K562 (cell line): ENCODE results near the gene NDUFS8. TPM values are rescaled to one million over a fixed set of nuclear protein-coding genes. Genes with fewer than 3 reads are reported as not detected.

Experiments
- ATAC-seq: fragments of 200-7000 bp; cut with Tn5 transposase; 3 replicates; pipeline ENCODE4 v1.9.1; 2020; ENCODE audit warnings: moderate library complexity
- BruUV-seq: library from RNA; stranded (reverse); fragments of 400-500 nt; replicated peaks from 2 replicates; lab custom pipeline; 2021; lab: Mats Ljungman, UMichigan
- CTCF ChIA-PET: fragments of 300-600 bp; formaldehyde crosslinking; extraction: SDS; loops from one replicate; lab custom pipeline; 2021; ENCODE audit warnings: low intra/inter-chr PET ratio; lab: Yijun Ruan, JAX
- POLR2A ChIA-PET: fragments of 300-600, 350-650 bp; sonication (Branson Sonifier 250); formaldehyde crosslinking; extraction: SDS; loops from one replicate; lab custom pipeline; 2021; ENCODE audit warnings: antibody characterized with exemption, inconsistent platforms; lab: Yijun Ruan, JAX
- DNase-seq, 4 experiments: peaks; one replicate each; pipeline versions ENCODE4 v3.0.0 to v3.0.0-alpha.2; 2011 to 2018; ENCODE audit warnings: low spot score in 3 of 4, mixed read lengths in 3 of 4; ENCODE audit errors: extremely low read depth in 1 of 4
- FAIRE-seq: peaks from 2 replicates; lab custom pipeline; 2011; peaks lifted over from hg19 to GRCh38; lab: Jason Lieb, UNC
- H2AFZ ChIP-seq: 2 replicates; pipeline ENCODE4 v1.6.0; 2011; ENCODE audit warnings: low read depth, low read length, control low read depth, inconsistent platforms
- H3K27ac ChIP-seq: fragments of 200-600 bp; 3 replicates; pipeline ENCODE4 v1.8.0; 2011; ENCODE audit warnings: low read depth, mild to moderate bottlenecking, control low read depth, inconsistent platforms, low read length, moderate library complexity, mixed read lengths; ENCODE audit errors: extremely low read depth
- H3K27me3 ChIP-seq, 2 experiments: fragments of 300-600 bp in 1 of 2; 2 replicates in 1 of 2; 3 replicates in 1 of 2; pipeline versions ENCODE4 v1.6.0 to v1.8.0; 2011; ENCODE audit warnings: inconsistent platforms in 2 of 2, low read length in 2 of 2, mild to moderate bottlenecking in 1 of 2, mixed read lengths in 1 of 2, moderate library complexity in 1 of 2; ENCODE audit not compliant: control insufficient read depth in 2 of 2, insufficient read depth in 2 of 2
- H3K36me3 ChIP-seq: fragments of 300-600 bp; 3 replicates; pipeline ENCODE4 v1.8.0; 2011; ENCODE audit warnings: mild to moderate bottlenecking, low read length, inconsistent platforms; ENCODE audit not compliant: control insufficient read depth, insufficient read depth
- H3K4me1 ChIP-seq, 2 experiments: fragments of 200-600 bp in 1 of 2; replicated peaks in 1 of 2; 2 replicates in 1 of 2; 3 replicates in 1 of 2; pipeline versions ENCODE4 v1.5.1 to v1.8.0; 2011; ENCODE audit warnings: inconsistent platforms in 2 of 2, low read length in 2 of 2, mild to moderate bottlenecking in 1 of 2, mixed read lengths in 1 of 2, moderate library complexity in 1 of 2; ENCODE audit not compliant: control insufficient read depth in 2 of 2, insufficient read depth in 2 of 2
- H3K4me2 ChIP-seq: 2 replicates; pipeline ENCODE4 v1.6.1; 2011; ENCODE audit warnings: low read length, control low read depth, inconsistent platforms, mixed read lengths; ENCODE audit not compliant: insufficient read depth
- H3K4me3 ChIP-seq: fragments of 200-600 bp; sonication (generic), shearing (Covaris generic); 2 replicates; pipeline ENCODE4 v1.5.1; 2016; ENCODE audit warnings: control low read depth, inconsistent platforms
- H3K79me2 ChIP-seq: fragments of 200-600 bp; 3 replicates; pipeline ENCODE4 v1.8.0; 2011; ENCODE audit warnings: low read length, inconsistent platforms; ENCODE audit not compliant: control insufficient read depth, insufficient read depth
- H3K9ac ChIP-seq, 2 experiments: 2 replicates each; pipeline versions ENCODE4 v1.6.0 to v1.6.1; 2011; ENCODE audit warnings: low read depth in 2 of 2, low read length in 2 of 2, control low read depth in 1 of 2, inconsistent platforms in 1 of 2, mild to moderate bottlenecking in 1 of 2, mixed read lengths in 1 of 2; ENCODE audit not compliant: insufficient read depth in 1 of 2
- H3K9me1 ChIP-seq: one replicate; pipeline ENCODE4 v1.6.0; 2011; ENCODE audit warnings: inconsistent platforms, mild to moderate bottlenecking, low read length, moderate library complexity; ENCODE audit not compliant: control insufficient read depth, insufficient read depth
- H3K9me3 ChIP-seq: replicated peaks from 2 replicates; pipeline ENCODE4 v1.5.1; 2011; ENCODE audit warnings: low read depth, low read length, inconsistent platforms; ENCODE audit not compliant: control insufficient read depth, insufficient read depth
- H4K20me1 ChIP-seq: replicated peaks from 2 replicates; pipeline ENCODE4 v1.6.1; 2011; ENCODE audit warnings: low read length, inconsistent platforms, mixed read lengths; ENCODE audit not compliant: control insufficient read depth, insufficient read depth
- ARID1B ChIP-seq: fragments of 450-650 bp; IDR thresholded peaks from 2 replicates; pipeline ENCODE4 v1.6.1; 2016; ENCODE audit warnings: antibody characterized with exemption, mild to moderate bottlenecking, inconsistent platforms
- HNRNPLL ChIP-seq: fragments of 200-400 bp; formaldehyde crosslinking; IDR thresholded peaks from 2 replicates; pipeline ENCODE4 v1.6.1; 2017; ENCODE audit warnings: low read length, low read depth, mild to moderate bottlenecking; ENCODE audit not compliant: poor library complexity, severe bottlenecking
- NUFIP1 ChIP-seq: fragments of 450-650 bp; IDR thresholded peaks from 2 replicates; pipeline ENCODE4 v1.6.1; 2018; ENCODE audit not compliant: partially characterized antibody
- POLR2G ChIP-seq: fragments of 200-400 bp; formaldehyde crosslinking; IDR thresholded peaks from 2 replicates; pipeline ENCODE4 v1.6.1; 2017; ENCODE audit warnings: low read depth, mild to moderate bottlenecking, antibody characterized with exemption, low read length, moderate library complexity
- WGBS: fragments of 100-300 bp; shearing (Covaris generic); methylation state at CpG from one replicate; pipeline ENCODE4 v1.1.6; 2016; ENCODE audit warnings: low coverage, mixed read lengths; ENCODE audit not compliant: insufficient coverage; ENCODE audit errors: missing lambda C conversion rate; 5-methylcytosine and 5-hydroxymethylcytosine counted together
- in situ Hi-C: fragments of 300-500 bp; cut with MboI; formaldehyde crosslinking; loops from 4 replicates; pipeline ENCODE4 v1.15.0; 2018; ENCODE audit warnings: inconsistent platforms, mixed read lengths
- intact Hi-C: fragments of 100-400 bp; cut with micrococcal nuclease; formaldehyde crosslinking; loops from 2 replicates; pipeline ENCODE4 v1.14.2; 2022
- polyA plus RNA-seq, 8 experiments: library from polyadenylated mRNA; depleted of rRNA in 4 of 8; stranded (reverse) in 5 of 8; unstranded in 3 of 8; fragments of >200 nt; fragmentation: Nextera tagmentation in 2 of 8; fragmentation: Illumina TruSeq in 1 of 8; extraction: Ambion mirVana in 2 of 8; extraction: Trizol in 1 of 8; gene quantifications; 2 replicates each; pipeline versions ENCODE4 v1.2.1 to v1.2.3, GENCODE V29; 2011 to 2014; ENCODE audit warnings: inconsistent platforms in 1 of 8, missing spikeins in 1 of 8
- total RNA-seq, 7 experiments: library from RNA; depleted of rRNA in 6 of 7; stranded (reverse); fragments of >200 nt in 6 of 7; fragmentation: Illumina TruSeq in 2 of 7; extraction: Trizol in 2 of 7; gene quantifications; 2 replicates each; pipeline versions ENCODE4 v1.2.1 to v1.2.3, GENCODE V29; 2011 to 2021; ENCODE audit warnings: low replicate concordance in 1 of 7
- TF ChIP-seq, protein P1 (sequence below): sonication (generic); formaldehyde crosslinking; IDR thresholded peaks from 2 replicates; pipeline ENCODE4 v1.8.1; 2023; ENCODE audit warnings: mild to moderate bottlenecking, missing genetic modification reagents
- TF ChIP-seq, protein P2 (sequence below): fragments of 450-650 bp; formaldehyde crosslinking; IDR thresholded peaks from 2 replicates; pipeline ENCODE4 v1.4.0; 2020; ENCODE audit warnings: mild to moderate bottlenecking, moderate library complexity

NDUFS8 gene
- total and polyA plus RNA-seq, 9 of the 15 experiments (the other 6 are each of a cell fraction or from before 2014, with no cell fraction given) = 36.5 to 351 (median 101) TPM

DNA sequence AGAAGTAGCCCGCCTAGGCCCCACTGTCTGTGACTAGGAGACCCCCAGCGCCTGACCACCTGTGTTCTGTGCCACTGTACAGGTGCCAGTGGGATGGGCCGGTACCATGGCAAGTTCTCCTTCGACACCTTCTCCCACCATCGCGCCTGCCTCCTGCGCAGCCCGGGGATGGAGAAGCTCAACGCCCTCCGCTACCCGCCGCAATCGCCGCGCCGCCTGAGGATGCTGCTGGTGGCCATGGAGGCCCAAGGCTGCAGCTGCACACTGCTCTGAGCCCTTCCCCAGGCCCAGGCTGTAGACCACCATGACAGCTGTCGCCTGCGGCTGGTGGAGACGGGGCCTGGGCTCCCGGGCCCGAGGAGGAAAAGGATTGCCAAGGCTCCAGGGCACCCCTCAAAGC, 2.8 kb upstream of the NDUFS8 start:
- ATAC-seq = no peak
- Histone ChIP-seq H3K27ac (no peak overlapping the region), H4K20me1 (peaks cover 4% of the 10 kb centered on the region; the same call in 1 of the 2 replicates), H3K9me1 (no peaks in the 10 kb centered on the region), H3K4me1 (peaks cover 14 to 46% of the 10 kb centered on the region in 2 experiments; a peak in 4 of 5 replicates), H3K9ac (peak overlapping the region in 1 of 2 experiments; percentile 39; a peak in 2 of 4 replicates), H3K79me2 (peaks cover 21% of the 10 kb centered on the region), H3K4me3 (no peak overlapping the region), H2AFZ (no peak overlapping the region), H3K27me3 (no peaks in the 10 kb centered on the region), H3K4me2 (no peak overlapping the region), H3K9me3 (no peaks in the 10 kb centered on the region), H3K36me3 (peaks cover 9% of the 10 kb centered on the region; the same call in 2 of the 3 replicates)
- no peak for FAIRE-seq
- no TSS peak for BruUV-seq
- 89% methylated on average over 13 of the region's 21 CpGs for WGBS
- intact Hi-C loops (no loop called here), in situ Hi-C loops (no loop called here)
- POLR2A ChIA-PET = interaction anchor here (0.6 kb wide), 1 partner anchor 244 kb away, joined by 3 read pairs; the partner anchor contains the start of gene C11orf24
- CTCF ChIA-PET = no interaction called here
- DNase-seq = no peak
- no peak for TF ChIP-seq NUFIP1
- TF ChIP-seq, protein P1, sequence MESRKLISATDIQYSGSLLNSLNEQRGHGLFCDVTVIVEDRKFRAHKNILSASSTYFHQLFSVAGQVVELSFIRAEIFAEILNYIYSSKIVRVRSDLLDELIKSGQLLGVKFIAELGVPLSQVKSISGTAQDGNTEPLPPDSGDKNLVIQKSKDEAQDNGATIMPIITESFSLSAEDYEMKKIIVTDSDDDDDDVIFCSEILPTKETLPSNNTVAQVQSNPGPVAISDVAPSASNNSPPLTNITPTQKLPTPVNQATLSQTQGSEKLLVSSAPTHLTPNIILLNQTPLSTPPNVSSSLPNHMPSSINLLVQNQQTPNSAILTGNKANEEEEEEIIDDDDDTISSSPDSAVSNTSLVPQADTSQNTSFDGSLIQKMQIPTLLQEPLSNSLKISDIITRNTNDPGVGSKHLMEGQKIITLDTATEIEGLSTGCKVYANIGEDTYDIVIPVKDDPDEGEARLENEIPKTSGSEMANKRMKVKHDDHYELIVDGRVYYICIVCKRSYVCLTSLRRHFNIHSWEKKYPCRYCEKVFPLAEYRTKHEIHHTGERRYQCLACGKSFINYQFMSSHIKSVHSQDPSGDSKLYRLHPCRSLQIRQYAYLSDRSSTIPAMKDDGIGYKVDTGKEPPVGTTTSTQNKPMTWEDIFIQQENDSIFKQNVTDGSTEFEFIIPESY (CRISPR knock-in tag) = peak; percentile 95
- TF ChIP-seq HNRNPLL = no peak
- TF ChIP-seq POLR2G = peak; percentile 29; the same call in 1 of the 2 replicates
- TF ChIP-seq, protein P2, sequence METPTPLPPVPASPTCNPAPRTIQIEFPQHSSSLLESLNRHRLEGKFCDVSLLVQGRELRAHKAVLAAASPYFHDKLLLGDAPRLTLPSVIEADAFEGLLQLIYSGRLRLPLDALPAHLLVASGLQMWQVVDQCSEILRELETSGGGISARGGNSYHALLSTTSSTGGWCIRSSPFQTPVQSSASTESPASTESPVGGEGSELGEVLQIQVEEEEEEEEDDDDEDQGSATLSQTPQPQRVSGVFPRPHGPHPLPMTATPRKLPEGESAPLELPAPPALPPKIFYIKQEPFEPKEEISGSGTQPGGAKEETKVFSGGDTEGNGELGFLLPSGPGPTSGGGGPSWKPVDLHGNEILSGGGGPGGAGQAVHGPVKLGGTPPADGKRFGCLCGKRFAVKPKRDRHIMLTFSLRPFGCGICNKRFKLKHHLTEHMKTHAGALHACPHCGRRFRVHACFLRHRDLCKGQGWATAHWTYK (CRISPR knock-in tag) = no peak
- no peak for TF ChIP-seq ARID1B
